ENCODE data around the gene ZFP36. TPM values are rescaled to one million over a fixed set of nuclear protein-coding genes. Genes with fewer than 3 reads are reported as not detected.

Gene ZFP36
- total and polyA plus RNA-seq, 4 donors = 124 to 955 (median 283) TPM

- H3K36me3 ChIP-seq (ENCODE audit: control insufficient read depth in 1 of 2, insufficient read depth in 2 of 2, low read length in 1 of 2) = peaks cover 0 to 3% of the 10 kb centered on the region in 2 donors
- no peaks in the 10 kb centered on the region for H3K9me3 ChIP-seq (ENCODE audit: control insufficient read depth, low read length)
- no peaks in the 10 kb centered on the region for H3K27me3 ChIP-seq (ENCODE audit: control insufficient read depth in 1 of 2, insufficient read depth in 2 of 2, low read length in 1 of 2)
- H3K4me1 ChIP-seq (ENCODE audit: control insufficient read depth in 1 of 2, insufficient read depth in 2 of 2, low read length in 2 of 2) = no peaks in the 10 kb centered on the region
- ATAC-seq (ENCODE audit: low FRiP score) (no peak), DNase-seq (no peak)
- H3K27ac ChIP-seq (ENCODE audit: low read depth in 1 of 2, low read length in 2 of 2) = peak overlapping the region; percentile 85 to 89
- intact Hi-C loops (cut with DNase I) = loop anchor here in 1 of 2 donors (5.0 kb wide), 1 partner anchor 47 kb away; the partner anchor contains the start of gene RPS16
- H3K4me3 ChIP-seq (ENCODE audit: low read length in 2 of 2) = peak overlapping the region; percentile 14 to 84
- WGBS, 2 donors = 0 to 1% methylated on average over 10 of the region's 10 CpGs
Measured at GRCh38 chr19:39390451-39390750, 16.2 kb upstream of the ZFP36 start.

DNA sequence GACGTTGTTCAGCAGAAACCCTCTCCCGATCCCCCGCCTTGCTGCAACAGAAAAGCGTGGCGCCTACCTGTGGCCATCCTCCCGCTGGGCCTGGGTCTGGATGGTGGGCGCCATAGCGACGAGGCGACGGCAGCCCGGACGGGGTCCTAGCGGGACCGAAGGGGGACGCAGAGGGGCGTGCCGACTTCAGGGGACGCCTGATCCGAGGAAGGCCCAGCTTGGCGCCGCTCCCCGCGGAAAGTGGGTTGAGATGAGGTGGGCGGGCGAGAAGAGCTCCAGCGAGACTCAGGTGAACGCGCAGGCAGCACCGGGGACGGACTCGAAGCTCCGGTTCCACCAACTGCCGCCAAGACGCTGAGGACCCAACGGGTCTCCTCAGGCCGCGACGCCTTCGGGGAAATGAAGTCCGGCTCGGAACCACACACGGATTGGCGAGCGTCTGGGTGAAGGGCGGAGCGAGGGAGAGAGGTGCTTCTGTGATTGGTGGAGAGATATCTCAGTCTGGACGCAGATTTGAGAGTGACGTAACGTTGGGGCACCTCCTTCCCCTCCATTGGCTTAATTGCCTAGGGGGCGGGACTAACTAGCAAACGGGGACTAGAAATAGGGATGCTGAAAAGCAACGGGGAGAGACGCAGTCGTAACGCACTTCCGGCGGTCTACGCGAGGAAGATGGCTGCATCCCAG, 15.8 kb upstream of the ZFP36 start, which contains the start of the genes MED29 and PAF1:
MED29 (plus strand) TSS at position 628 of the 687 bp plus-strand sequence; CDS start at position 673, 45 bp downstream.
PAF1 (minus strand) TSS at position 356 of the 687 bp plus-strand sequence; CDS start at position 114, 242 bp downstream.
- no peaks in the 10 kb centered on the region for H3K4me1 ChIP-seq (ENCODE audit: control insufficient read depth in 1 of 2, insufficient read depth in 2 of 2, low read length in 2 of 2)
- peak; percentile 98 for DNase-seq
- intact Hi-C loops (cut with DNase I) = loop anchor here (1.0 to 5.0 kb wide), 2 partner anchors 46 to 49 kb away; partner anchors contain the start of genes RPS16 (in 1 of the 2) and SAMD4B (in 1 of the 2)
- no peaks in the 10 kb centered on the region for H3K9me3 ChIP-seq (ENCODE audit: control insufficient read depth, low read length)
- H3K36me3 ChIP-seq (ENCODE audit: control insufficient read depth in 1 of 2, insufficient read depth in 2 of 2, low read length in 1 of 2) = peaks cover 0 to 3% of the 10 kb centered on the region in 2 donors
- H3K27me3 ChIP-seq (ENCODE audit: control insufficient read depth in 1 of 2, insufficient read depth in 2 of 2, low read length in 1 of 2) = no peaks in the 10 kb centered on the region
- 0 to 1% methylated on average over 60 of the region's 60 CpGs for WGBS, 2 donors
- H3K4me3 ChIP-seq (ENCODE audit: low read length in 2 of 2) = peak within 1 kb of the TSS; percentile 84 to 90
- H3K27ac ChIP-seq (ENCODE audit: low read depth in 1 of 2, low read length in 2 of 2) = peak within 1 kb of the TSS; percentile 89 to 92
- ATAC-seq (ENCODE audit: low FRiP score) = peak; percentile 98

GRCh38 chr19:39397360-39398296, 9.0 kb upstream of the ZFP36 start:
- intact Hi-C loops (cut with DNase I) = loop anchor here (1.0 to 5.0 kb wide), 3 partner anchors 13 to 135 kb away; partner anchors contain the start of genes EID2B (in 1 of the 2) and PLEKHG2 (in 1 of the 2)
- H3K4me1 ChIP-seq (ENCODE audit: control insufficient read depth in 1 of 2, insufficient read depth in 2 of 2, low read length in 2 of 2) = no peaks in the 10 kb centered on the region
- DNase-seq = peak; percentile 94 to 97
- 23 to 28% methylated on average over 15 to 17 of the region's 17 CpGs for whole genome bisulfite sequencing, 2 donors
- no peaks in the 10 kb centered on the region for H3K27me3 ChIP-seq (ENCODE audit: control insufficient read depth in 1 of 2, insufficient read depth in 2 of 2, low read length in 1 of 2)
- no peaks in the 10 kb centered on the region for H3K36me3 ChIP-seq (ENCODE audit: control insufficient read depth in 1 of 2, insufficient read depth in 2 of 2, low read length in 1 of 2)
- no peak overlapping the region for H3K4me3 ChIP-seq (ENCODE audit: low read length in 2 of 2)
- ATAC-seq (ENCODE audit: low FRiP score) = peak; percentile 88
- no peaks in the 10 kb centered on the region for H3K9me3 ChIP-seq (ENCODE audit: control insufficient read depth, low read length)
- H3K27ac ChIP-seq (ENCODE audit: low read depth in 1 of 2, low read length in 2 of 2) = peak overlapping the region in 1 of 2 donors; percentile 86

GRCh38 chr19:39398297-39398864, 8.3 kb upstream of the ZFP36 start:
- intact Hi-C loops (cut with DNase I) = loop anchor here in 1 of 2 donors (5.0 kb wide), 1 partner anchor 134 kb away; the partner anchor contains the start of gene EID2B
- DNase-seq = peak; percentile 89 to 93
- no peak overlapping the region for H3K4me3 ChIP-seq (ENCODE audit: low read length in 2 of 2)
- H3K4me1 ChIP-seq (ENCODE audit: control insufficient read depth in 1 of 2, insufficient read depth in 2 of 2, low read length in 2 of 2) = no peaks in the 10 kb centered on the region
- WGBS, 2 donors = 79 to 88% methylated on average over 11 of the region's 11 CpGs
- no peaks in the 10 kb centered on the region for H3K9me3 ChIP-seq (ENCODE audit: control insufficient read depth, low read length)
- no peaks in the 10 kb centered on the region for H3K27me3 ChIP-seq (ENCODE audit: control insufficient read depth in 1 of 2, insufficient read depth in 2 of 2, low read length in 1 of 2)
- no peaks in the 10 kb centered on the region for H3K36me3 ChIP-seq (ENCODE audit: control insufficient read depth in 1 of 2, insufficient read depth in 2 of 2, low read length in 1 of 2)
- H3K27ac ChIP-seq (ENCODE audit: low read depth in 1 of 2, low read length in 2 of 2) = peak overlapping the region in 1 of 2 donors; percentile 86
- ATAC-seq (ENCODE audit: low FRiP score) = no peak

- H3K9me3 ChIP-seq (ENCODE audit: control insufficient read depth, low read length) = no peaks in the 10 kb centered on the region
- H3K27ac ChIP-seq (ENCODE audit: low read depth in 1 of 2, low read length in 2 of 2) = no peak overlapping the region
- no peaks in the 10 kb centered on the region for H3K27me3 ChIP-seq (ENCODE audit: control insufficient read depth in 1 of 2, insufficient read depth in 2 of 2, low read length in 1 of 2)
- intact Hi-C loops (cut with DNase I) = loop anchor here (5.0 to 10.0 kb wide), 2 partner anchors 133 to 1145 kb away; partner anchors contain the start of genes PPP1R14A (in 2 of the 2) and EID2B (in 1 of the 2)
- ATAC-seq (ENCODE audit: low FRiP score) (no peak), DNase-seq (no peak)
- 92 to 96% methylated on average over 4 of the region's 4 CpGs for WGBS, 2 donors
- H3K4me1 ChIP-seq (ENCODE audit: control insufficient read depth in 1 of 2, insufficient read depth in 2 of 2, low read length in 2 of 2) = no peaks in the 10 kb centered on the region
- H3K36me3 ChIP-seq (ENCODE audit: control insufficient read depth in 1 of 2, insufficient read depth in 2 of 2, low read length in 1 of 2) = no peaks in the 10 kb centered on the region
- no peak overlapping the region for H3K4me3 ChIP-seq (ENCODE audit: low read length in 2 of 2)
Measured at GRCh38 chr19:39399668-39400050, 7.0 kb upstream of the ZFP36 start.

DNA sequence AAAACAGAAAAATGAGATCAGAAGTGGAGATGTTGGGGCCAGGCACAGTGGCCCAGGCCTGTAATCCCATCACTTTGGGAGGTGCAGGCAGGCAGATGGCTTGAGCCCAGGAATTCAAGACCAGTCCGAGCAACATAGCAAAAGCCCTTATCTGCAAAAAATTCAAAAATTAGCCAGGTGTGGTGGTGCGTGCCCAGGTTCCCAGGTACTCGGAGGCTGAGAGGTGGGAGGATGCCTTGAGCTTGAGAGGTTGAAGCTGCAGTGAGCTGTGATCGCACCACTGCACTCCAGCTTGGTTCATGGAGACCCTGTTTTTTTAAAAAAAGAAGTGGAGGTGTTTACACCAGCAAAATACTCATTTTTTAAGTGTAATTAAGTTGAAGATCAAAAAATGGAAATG, 6.6 kb upstream of the ZFP36 start:
- no peak for DNase-seq
- Histone ChIP-seq H3K27ac (ENCODE audit: low read depth in 1 of 2, low read length in 2 of 2) (no peak overlapping the region), H3K4me3 (ENCODE audit: low read length in 2 of 2) (no peak overlapping the region), H3K36me3 (ENCODE audit: control insufficient read depth in 1 of 2, insufficient read depth in 2 of 2, low read length in 1 of 2) (no peaks in the 10 kb centered on the region), H3K4me1 (ENCODE audit: control insufficient read depth in 1 of 2, insufficient read depth in 2 of 2, low read length in 2 of 2) (no peaks in the 10 kb centered on the region), H3K9me3 (ENCODE audit: control insufficient read depth, low read length) (no peaks in the 10 kb centered on the region), H3K27me3 (ENCODE audit: control insufficient read depth in 1 of 2, insufficient read depth in 2 of 2, low read length in 1 of 2) (no peaks in the 10 kb centered on the region)
- ATAC-seq (ENCODE audit: low FRiP score) = no peak
- intact Hi-C loops (cut with DNase I) = loop anchor here (10.0 kb wide), 1 partner anchor 1145 kb away; the partner anchor contains the start of gene PPP1R14A (in 2 of the 2)
- 79 to 86% methylated on average over 4 of the region's 4 CpGs for WGBS, 2 donors

DNA sequence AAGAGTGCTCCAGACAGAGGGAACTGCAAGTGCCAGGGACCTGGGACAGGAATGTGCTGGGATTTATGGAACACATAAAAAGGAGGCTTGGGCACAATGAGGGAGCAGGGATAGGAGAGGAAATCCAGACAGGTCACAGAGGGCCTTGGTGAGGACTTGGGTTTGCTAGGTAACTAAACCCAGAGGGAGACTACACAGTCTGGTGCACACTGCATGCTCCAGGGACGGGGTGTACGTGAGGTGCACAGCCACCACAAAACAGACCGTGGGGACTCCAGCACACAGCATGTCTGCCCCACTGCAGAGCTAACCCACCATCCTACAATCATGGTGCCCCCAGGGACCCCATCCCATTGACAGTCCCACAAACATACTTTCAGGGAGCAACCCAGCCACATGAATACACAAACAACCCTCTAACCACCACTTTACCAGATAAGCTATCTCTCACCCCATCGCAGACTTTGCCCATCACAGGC, 5.5 kb upstream of the ZFP36 start:
- intact Hi-C loops (cut with DNase I) = loop anchor here (10.0 kb wide), 1 partner anchor 1146 kb away; the partner anchor contains the start of gene PPP1R14A (in 2 of the 2)
- Histone ChIP-seq H3K27me3 (ENCODE audit: control insufficient read depth in 1 of 2, insufficient read depth in 2 of 2, low read length in 1 of 2) (no peaks in the 10 kb centered on the region), H3K4me1 (ENCODE audit: control insufficient read depth in 1 of 2, insufficient read depth in 2 of 2, low read length in 2 of 2) (no peaks in the 10 kb centered on the region), H3K9me3 (ENCODE audit: control insufficient read depth, low read length) (no peaks in the 10 kb centered on the region), H3K36me3 (ENCODE audit: control insufficient read depth in 1 of 2, insufficient read depth in 2 of 2, low read length in 1 of 2) (no peaks in the 10 kb centered on the region), H3K4me3 (ENCODE audit: low read length in 2 of 2) (no peak overlapping the region), H3K27ac (ENCODE audit: low read depth in 1 of 2, low read length in 2 of 2) (peak overlapping the region in 1 of 2 donors; percentile 4)
- WGBS, 2 donors = 42 to 54% methylated on average over 4 of the region's 4 CpGs
- no peak for DNase-seq
- ATAC-seq (ENCODE audit: low FRiP score) = no peak

All from aorta (tissue), 5 donors.